GM19467 (cell line): ENCODE data around the gene USP7.
"Not testable (repeated sequence)": the region's sequence is repeated elsewhere in the genome, so short reads cannot be mapped to it uniquely, and the experiment has no call there.

Experiments used
- ATAC-seq: cut with Tn5 transposase; IDR thresholded peaks from one replicate; pipeline ENCODE4 v1.9.1; 2021; ENCODE audit warnings: mild to moderate bottlenecking, moderate library complexity; ENCODE audit not compliant: unreplicated experiment

The USP7 gene

DNA sequence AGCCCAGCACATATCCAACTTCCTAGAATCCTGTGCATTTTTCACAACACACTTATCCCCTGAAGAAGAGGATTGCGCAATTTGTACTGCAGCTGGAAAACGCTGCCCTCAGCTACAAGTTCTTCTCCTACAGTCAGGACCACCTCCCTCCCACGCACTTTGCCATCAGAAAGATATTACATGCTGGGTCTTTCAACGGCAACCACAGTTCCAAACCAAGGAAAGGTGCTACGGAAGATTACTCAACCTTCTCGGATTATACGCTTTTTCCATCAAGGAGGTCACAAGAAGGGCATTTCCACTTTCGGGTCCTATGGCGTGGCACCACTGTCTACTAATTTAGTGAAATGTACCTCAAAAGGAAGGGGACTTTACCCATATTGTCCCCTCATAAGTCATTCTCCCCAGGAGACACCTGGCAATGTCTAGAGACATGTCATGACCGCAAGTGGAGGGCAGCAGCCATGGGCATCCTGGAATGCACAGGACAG, 35.2 kb downstream of the USP7 start:
- no peak for ATAC-seq

DNA sequence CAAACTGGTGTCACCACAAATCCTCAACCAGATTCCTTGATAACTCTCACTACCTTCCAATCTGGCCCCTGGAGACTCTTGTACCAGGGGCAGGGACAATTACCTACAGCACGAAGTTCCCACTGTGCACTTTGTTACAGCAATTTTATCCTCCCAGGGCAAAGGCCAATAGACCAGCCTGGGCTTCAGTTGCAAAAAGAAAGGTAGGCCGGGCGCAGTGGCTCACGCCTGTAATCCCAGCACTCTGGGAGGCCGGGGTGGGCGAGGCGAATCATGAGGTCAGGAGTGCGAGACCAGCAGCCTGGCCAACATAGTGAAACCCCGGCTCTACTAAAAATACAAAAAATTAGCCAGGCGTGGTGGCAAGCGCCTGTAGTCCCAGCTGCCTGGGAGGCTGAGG, 36.9 kb downstream of the USP7 start:
- no peak for ATAC-seq

DNA sequence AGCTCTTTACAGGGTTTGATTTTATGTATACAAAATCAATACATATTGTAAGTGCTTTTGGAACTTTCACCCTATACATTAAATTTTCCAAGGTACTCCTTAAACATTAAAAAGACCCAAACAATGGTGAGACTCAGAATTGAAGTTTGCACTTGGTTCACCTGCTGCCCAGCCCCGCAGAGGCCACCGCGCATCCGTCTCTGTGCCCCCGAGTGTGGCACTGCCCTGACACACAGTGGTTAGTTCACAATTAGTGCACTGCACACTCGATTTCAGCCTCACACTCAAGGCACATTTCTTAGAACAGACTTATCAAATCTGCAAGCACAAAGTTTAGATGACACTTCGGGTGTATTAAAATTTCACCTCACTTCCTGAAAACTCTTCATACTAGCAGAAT, 38.3 kb downstream of the USP7 start:
- no peak for ATAC-seq

DNA sequence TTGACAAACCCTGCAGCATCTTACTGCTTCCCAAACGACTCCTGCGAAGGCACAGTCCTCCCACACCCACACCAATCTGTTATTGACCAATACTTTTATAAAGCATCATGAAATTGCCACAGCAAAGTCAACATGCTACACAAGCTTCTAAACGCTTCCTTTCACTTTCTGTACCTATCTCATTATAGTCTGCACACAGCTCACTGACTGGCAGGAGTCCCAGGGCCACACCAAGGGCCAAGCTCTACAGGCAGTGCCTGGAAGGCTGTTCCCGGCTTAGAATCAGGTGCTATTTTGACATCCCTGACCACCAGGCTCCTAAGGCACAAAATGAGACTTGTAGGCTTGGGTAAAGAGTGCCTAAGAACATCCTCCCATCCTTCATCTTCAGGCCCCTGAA, 39.5 kb downstream of the USP7 start:
- no peak for ATAC-seq

DNA sequence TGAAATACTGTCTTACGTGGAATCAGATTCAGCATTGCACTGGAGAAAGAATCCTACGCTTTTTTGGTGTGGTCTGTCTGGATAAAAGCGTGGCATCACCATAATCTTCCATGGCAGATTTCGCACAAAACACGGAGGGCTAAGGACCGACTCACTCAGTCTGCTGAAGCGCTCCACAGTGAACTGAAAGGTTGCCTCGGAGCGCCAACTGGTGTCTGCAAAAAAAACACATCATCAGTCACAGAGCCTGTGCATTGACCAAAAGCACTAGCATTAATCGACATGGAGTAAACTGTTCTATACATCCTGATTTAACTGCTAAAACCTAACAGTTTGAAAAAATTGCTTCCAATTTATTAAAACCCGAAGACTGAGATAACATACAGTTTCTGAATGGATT, 40.5 kb downstream of the USP7 start:
- ATAC-seq = no peak

DNA sequence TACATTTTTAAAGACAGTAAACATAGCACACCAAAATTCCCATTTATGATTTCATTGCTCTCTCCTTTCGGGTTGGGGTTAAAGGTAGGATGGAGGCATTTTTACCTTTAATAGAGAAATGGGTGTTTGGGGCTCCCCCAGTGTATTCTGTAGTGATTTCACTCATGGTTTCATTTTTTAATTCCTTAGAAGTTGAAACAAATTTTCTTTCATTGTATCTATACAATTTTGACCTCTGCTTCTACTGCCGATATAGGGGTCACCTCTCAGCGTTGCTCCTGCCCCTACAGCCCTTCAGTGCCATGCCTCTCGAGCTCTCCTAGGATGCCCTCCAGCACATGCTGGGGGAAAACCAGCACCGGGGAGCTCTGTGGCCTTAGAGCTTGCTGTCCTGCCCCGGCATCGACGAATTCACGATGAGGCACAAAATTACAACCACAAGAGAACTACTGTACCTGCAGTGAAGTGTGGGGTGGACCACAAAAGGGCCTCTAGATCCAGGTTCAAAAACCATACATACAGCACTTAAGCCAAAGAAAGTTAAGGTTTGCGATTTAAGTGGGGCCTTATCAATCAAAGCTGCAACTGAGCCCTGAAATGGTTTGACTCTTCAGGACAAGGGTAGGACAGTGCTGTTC, 42.2 kb downstream of the USP7 start:
- no peak for ATAC-seq

DNA sequence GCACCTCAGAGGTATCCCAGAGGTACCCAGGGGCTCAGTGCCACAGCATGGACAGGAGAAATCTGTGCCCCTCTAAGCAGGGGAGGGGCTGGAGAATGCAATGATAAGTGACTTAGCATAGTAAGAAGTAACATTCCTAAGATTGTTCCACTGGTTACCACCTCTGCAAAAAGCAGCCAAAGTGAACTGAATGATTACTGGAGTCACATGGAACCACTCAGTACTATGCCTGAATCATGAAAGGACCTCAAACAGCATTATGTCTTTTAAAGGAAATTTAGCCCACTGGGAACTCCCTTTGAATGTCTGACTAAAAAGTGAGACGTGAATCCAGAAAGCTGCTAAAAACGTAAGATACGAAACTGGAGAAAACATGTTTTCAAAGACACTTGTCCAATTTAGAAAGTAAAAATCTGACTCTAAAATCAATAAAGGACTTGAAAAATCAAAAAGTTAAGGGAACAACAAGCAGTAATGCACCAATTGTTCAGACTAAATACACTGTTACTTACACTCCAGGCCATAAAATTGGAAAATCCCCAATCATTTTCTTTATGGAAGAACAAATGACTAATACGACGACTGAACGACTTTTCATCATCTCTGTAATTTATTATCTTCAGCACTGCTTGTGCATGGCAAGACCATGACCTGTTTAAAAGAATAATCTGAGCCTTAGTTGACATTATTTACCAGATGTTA, 42.9 kb downstream of the USP7 start:
- ATAC-seq = no peak

DNA sequence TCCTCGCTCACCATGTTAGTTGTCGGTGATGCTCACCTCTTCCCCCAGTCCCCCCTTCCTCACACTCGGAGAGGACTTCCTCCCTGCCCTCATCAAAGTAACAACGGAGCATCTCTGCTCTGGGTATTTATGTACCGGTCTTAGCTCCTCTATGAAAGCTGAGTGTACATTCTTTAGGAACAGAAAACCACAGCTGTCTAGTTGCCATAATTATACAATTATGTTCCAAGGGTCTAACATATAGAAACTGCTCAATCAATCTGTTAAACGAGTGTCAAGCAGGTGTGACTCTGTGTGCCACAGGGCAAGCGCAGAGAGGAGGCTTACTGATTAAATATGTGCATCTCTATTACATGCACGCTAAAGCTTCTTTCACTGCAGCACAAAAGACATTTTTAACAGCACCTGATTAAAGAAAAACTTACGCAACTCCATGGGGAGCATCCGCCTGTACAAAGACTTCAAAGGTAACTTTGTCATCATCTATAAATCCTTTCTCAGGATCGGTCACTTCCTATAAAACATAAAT, 43.7 kb downstream of the USP7 start:
- no peak for ATAC-seq

DNA sequence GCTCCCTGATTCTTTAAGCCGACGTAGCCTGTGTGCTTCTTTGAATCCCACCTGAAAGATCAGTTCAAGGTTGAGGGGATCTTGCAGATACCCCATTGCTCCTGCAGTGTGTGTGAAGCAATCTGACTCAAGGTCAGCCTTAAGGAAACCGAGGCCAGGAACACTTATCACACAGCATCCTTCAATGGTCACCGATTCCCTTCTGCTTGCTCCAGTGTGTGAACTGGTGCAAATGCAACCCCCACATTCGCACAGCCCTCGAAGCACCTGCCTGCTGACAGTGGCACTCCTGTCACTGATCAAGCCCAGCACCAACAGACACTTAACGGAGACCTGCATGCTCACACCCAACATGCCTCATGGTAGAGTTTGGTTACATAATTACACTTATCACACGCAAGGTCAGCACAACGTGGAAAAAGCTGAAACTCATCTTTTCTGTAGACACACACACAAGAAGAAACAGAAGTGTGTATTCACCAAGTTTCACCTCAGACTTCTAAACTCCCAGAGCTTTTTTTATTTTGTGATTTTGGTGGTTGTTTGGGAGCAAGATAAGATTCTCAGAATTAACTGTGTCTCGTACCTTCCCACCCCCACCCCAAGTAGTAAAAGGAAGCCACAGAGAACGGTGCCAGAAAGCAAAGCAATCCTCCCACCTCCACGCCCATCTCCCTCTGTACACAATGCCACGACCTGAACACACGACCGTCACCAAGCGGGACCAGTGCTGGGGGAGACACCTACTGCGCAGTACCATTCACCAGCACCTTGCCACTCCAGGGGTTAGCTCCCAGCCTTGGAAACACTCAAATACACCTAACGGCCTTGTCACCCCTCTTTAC, 44.4 kb downstream of the USP7 start:
- no peak for ATAC-seq

DNA sequence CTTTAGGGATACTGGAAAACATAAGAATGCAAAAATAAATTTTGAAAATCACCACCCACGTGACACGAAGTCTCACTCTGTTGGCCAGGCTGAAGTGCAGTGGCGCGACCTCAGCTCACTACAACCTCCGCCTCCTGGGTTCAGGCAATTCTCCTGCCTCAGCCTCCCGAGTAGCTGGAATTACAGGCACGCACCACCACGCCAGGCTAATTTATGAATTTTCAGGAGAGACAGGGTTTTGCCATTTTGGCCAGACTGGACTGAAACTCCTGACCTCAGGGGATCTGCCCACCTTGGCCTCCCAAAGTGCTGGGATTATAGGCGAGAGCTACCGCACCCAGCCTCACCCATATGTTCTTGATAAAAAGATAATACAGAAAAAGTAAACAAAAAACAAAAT, 46.4 kb downstream of the USP7 start:
- ATAC-seq = not testable (repeated sequence)

DNA sequence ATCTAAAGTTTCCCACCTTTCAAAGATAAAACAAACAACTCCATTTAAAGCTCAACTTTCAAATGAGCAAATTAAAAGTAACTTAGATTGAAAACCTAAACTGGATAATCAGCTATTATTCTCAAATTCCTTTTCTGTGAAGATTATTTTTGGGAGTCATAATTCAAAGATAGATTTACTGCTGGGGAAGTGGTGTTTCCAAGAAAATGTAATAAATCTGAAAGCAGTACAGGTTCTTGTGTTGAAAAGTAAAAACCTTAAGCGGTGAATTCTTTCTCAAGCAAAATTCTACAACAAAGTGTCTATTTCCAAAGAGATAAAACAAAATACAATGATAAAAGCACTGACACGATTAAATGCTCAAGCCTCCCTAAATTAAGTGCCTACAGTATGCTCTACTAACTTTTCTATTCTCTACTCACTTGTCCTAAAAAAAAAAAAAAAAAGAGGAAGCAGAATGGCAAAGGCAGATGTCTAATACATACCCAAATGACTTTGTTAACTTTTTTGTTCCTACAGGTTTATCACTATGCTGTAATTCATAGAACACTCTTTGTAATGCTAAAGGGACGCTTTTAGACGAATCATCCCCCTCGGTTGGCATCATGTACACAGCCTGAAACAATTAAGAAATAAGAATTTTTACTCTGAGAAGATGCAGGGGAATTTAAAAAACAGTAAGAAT, 47.0 kb downstream of the USP7 start:
- ATAC-seq = no peak

DNA sequence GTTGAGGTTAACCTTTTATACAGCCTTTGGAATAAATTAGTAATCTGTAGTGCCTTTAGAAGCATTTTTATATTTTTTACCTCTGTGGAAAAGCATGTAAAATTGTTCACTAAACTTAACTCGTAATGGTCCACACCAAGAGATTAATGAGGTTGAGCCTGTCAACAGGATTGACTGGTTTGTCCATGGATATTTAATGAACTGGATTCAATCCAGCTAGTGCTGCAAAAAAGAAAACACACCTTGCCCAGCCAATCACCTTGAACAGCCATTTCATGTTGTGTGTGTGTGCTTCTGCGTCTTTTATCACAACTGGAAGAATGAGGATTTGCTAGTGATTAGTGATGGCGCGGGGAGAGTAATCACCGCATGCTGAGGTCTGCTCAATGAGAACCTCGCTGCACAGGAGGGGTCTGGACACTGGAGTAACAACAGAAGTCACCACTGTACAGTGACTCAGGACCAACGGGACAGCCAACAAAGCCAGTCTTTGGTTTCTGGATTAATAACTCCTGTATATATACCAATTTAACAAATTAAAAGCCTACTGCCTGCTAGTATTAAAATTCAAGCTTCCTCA, 47.9 kb downstream of the USP7 start:
- no peak for ATAC-seq

DNA sequence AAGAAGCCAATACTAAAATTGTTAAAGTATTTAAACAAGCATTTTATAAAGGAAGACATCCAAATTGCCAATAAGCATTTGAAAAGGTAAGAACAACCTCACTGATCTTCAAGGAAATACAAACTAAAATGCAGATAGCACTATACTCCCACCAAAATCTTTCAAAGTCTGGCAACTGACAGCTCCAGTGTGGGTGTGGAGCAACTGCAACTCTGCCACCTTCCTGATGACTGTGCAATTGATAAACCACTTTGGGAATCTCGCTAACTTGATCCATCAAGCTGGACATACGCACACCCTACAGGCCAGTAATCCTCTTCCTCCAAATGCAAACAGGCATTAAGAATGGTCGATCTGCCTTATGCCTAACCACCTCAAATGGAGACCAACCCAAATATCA, 49.6 kb downstream of the USP7 start:
- ATAC-seq = no peak

DNA sequence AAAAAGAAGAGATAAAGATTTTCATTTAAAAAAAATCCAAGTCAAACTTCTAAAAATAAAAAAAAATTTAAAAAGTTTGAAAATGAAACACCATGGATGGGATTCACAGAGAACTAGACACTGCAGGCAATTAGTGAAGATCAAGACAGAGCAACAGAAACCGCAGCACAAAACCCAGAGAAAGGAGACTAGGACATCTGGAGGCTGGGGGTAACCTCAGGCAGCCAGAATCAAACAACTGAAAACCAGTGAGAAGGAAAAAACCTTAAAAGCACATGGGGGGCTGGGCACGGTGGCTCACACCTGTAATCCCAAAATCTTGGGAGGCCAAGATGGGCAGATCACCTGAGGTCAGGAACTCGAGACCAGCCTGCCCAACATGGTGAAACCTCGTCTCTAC, 50.9 kb downstream of the USP7 start:
- ATAC-seq = no peak

DNA sequence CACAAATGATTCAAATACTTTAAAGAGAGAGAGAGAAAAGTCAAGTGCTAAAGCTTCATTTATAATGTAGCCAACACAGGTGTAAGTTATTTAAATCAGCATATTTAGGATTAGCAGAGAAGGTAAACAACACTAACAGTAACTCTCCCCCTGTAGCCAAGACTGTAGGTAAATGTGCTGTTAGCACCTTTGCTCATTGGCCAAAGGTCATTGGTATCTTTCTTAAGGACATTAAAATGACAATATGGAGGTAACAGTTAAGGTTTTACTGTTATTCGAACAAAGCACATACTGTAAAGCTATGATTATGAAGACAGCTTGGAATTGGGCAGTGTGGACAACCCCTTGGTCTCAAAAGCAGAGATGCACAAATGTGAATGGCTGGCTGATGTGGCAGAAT, 52.9 kb downstream of the USP7 start:
- no peak for ATAC-seq

DNA sequence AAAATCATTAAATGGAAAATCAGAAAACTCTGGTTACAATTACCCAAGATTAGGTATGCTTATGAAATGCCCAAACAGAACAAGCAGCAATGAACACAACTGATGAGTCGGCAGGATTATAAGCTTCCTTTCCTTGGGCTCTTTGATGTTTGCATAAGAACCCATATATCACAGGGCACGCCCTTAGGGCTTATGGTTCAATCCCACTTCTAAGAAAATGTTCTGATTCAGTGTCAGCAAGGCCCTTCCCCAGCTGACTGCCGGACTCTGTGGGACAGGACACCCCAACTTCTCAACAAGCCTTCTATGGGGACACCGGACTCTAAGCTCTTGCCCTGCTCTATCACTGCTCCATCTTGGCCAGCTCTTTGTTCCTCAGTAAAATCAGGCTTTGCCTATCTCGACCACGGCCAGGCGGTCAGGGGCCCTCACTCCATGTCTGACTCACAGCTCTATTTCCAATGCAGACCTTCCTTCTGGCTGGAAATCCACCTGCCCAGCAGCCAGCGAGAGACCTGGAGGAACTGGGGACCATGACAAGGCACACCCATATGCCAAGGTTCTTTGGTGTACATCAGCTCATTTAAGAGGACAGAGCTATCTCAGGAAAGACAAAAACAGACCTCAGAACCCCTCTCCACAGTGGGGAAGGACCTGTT, 54.8 kb downstream of the USP7 start:
- ATAC-seq = no peak

DNA sequence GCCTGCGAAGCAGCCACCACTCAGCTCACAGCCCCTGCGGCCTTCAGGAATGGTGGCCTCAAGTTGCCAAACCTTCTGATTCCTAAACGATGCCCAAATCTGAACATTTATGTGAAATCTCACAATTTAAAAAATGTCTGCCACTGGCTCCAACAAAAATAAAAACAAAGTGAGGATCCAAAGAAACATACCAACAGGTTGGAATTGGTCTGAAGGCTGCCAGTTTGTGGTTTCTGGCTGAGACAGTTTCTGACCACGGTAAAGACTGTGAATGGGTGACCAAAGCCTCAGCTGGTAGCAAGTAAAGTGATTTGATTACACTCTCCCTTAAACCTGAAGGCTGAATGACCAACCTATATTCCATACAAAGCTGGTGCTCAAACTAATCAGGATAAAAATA, 56.6 kb downstream of the USP7 start:
- no peak for ATAC-seq

DNA sequence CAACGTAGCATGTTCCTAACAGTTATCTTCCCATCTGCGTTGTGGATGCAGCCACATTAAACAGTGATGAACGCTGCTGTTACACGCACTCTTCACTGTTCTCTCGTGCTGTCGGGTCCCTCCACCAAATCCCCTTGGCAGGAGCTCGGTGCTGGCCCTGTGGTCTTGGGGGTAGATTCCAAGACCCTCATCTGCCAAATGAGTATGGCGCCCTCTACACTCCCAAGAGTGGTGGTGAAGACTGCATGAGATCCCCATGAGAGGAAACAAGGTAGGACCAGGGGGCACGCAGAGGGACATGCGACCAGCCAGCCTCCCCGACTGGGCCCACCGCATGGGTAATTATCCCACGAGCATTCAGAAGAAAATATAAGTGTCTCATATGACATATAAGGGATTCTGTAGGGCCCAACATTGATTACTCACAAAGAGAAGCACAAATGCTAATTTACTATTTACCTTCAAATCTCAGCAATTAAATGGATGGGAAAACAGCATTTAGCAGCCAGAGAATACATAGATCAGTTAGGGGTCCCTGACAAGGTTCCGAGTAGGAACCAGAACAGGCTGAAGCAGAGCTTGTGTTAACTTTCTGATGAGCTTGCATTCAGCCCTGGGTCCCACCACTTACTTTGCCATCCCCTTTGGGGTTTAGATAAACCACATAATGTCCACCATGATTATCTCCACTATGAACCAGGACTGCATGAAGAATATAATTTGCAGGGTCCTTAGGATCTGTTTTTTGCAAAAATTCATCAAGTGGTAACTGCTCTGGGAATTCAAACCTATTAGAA, 57.7 kb downstream of the USP7 start:
- ATAC-seq = no peak

DNA sequence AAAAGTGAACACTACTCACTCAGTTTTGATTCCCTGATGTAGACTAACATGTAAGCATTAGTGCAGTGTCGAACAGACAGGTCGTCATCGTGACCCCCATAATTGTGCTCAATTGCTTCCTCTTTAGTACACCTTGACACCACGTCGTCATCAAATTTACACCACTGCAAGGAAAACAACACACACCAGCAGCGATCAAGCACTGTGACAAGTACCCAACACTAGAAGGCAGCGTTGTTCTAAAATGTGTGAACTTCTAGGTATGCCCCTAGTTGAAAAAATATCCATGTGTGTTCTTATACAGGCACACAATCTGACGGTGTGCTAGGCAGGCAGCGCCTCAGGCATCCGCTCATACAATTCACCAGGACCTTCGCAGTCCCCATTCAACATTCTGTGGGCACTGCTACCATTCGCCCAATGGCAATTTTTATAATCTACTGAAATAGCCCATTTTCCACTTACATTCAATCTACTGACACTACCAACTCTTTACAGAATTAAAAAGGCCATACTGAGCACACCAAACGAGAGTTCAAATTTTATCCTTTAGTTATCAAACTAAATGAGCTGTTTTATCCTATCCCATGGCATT, 58.4 kb downstream of the USP7 start:
- ATAC-seq = no peak
